T-helper 17 cell (primary cell): ENCODE data around the gene LGALS12. TPM values are rescaled to one million over a fixed set of nuclear protein-coding genes. Genes with fewer than 3 reads are reported as not detected.

Experiments
- ATAC-seq: fragments of 150-1000 bp; cut with Tn5 transposase; 2 replicates; pipeline ENCODE4 v1.10.0; 2021; ENCODE audit warnings: mild to moderate bottlenecking, moderate library complexity
- DNase-seq, 3 donors: peaks; one replicate each; pipeline versions ENCODE4 v3.0.0 to v3.0.0-alpha.2; 2020 to 2021
- H3K9me3 ChIP-seq: one replicate; pipeline ENCODE4 v1.7.0; 2013; ENCODE audit warnings: low read length, mild to moderate bottlenecking; ENCODE audit not compliant: control insufficient read depth, poor library complexity, severe bottlenecking
- H3K27ac Mint-ChIP-seq: one replicate; pipeline ENCODE4 v1.8.0; 2022; ENCODE audit warnings: mild to moderate bottlenecking, moderate library complexity, mixed read lengths
- H3K27me3 Mint-ChIP-seq: one replicate; pipeline ENCODE4 v1.8.0; 2022; ENCODE audit warnings: mixed read lengths
- H3K36me3 Mint-ChIP-seq: one replicate; pipeline ENCODE4 v1.8.0; 2022; ENCODE audit warnings: low read depth, mixed read lengths
- H3K4me1 Mint-ChIP-seq: one replicate; pipeline ENCODE4 v1.8.0; 2022; ENCODE audit warnings: mild to moderate bottlenecking, mixed read lengths
- H3K4me3 Mint-ChIP-seq: one replicate; pipeline ENCODE4 v1.8.0; 2022; ENCODE audit warnings: mild to moderate bottlenecking, moderate library complexity, mixed read lengths
- total RNA-seq, 4 donors: library from RNA in 2 of 4; stranded (reverse) in 2 of 4; gene quantifications; one replicate each; pipeline ENCODE4 v1.2.3 and lab custom pipeline; 2022 to 2026

Gene LGALS12
- total RNA-seq, 2 donors from 2014 or later = 0.72 to 9.7 TPM

- H3K4me1 Mint-ChIP-seq = peaks cover 39% of the 10 kb centered on the region
- ATAC-seq = no peak
- no peak for DNase-seq
- no peak within 1 kb of the TSS for H3K4me3 Mint-ChIP-seq
- no peaks in the 10 kb centered on the region for H3K9me3 ChIP-seq
- no peaks in the 10 kb centered on the region for H3K27me3 Mint-ChIP-seq
- peak within 1 kb of the TSS; percentile 90 for H3K27ac Mint-ChIP-seq
- H3K36me3 Mint-ChIP-seq = no peaks in the 10 kb centered on the region
Observed at GRCh38 chr11:63563201-63564055, 57.5 kb downstream of the LGALS12 start, which contains the start of gene PLAAT2. PLAAT2 (minus strand) TSS chr11:63563379; CDS start chr11:63563324, 55 bp downstream.

GRCh38 chr11:63564056-63564774 is 58.3 kb downstream of the LGALS12 start:
- no peak for DNase-seq
- no peak for ATAC-seq
- H3K9me3 ChIP-seq = no peaks in the 10 kb centered on the region
- Mint-ChIP-seq H3K4me1 (peaks cover 39% of the 10 kb centered on the region), H3K27ac (peak overlapping the region; percentile 90), H3K36me3 (no peaks in the 10 kb centered on the region), H3K27me3 (no peaks in the 10 kb centered on the region), H3K4me3 (no peak overlapping the region)

- H3K36me3 Mint-ChIP-seq = no peaks in the 10 kb centered on the region
- no peak for ATAC-seq
- no peak overlapping the region for H3K4me3 Mint-ChIP-seq
Observed at GRCh38 chr11:63564784-63565350, 59.0 kb downstream of the LGALS12 start.

More at GRCh38 chr11:63564784-63565350, 59.0 kb downstream of the LGALS12 start:
- DNase-seq = no peak
- peaks cover 37% of the 10 kb centered on the region for H3K4me1 Mint-ChIP-seq
- H3K27me3 Mint-ChIP-seq = no peaks in the 10 kb centered on the region
- H3K9me3 ChIP-seq = no peaks in the 10 kb centered on the region
- peak overlapping the region; percentile 90 for H3K27ac Mint-ChIP-seq

Other genes starting within 250 kb of the LGALS12 start
- gene SLC22A9, start 136.3 kb upstream of the LGALS12 start, total RNA-seq = not detected
- under 1 TPM in 1 of 2 donors, not detected in 1; 0.60 TPM for gene PLAAT5, start 14.9 kb upstream of the LGALS12 start, total RNA-seq
- gene PLAAT4, start 30.7 kb downstream of the LGALS12 start, total RNA-seq = 100 to 1,000 TPM in 1 of 2 donors, 10 to 100 TPM in 1; 80.8 to 110 TPM
- gene PLAAT2, start 57.3 kb downstream of the LGALS12 start, total RNA-seq = under 1 TPM in 1 of 2 donors, not detected in 1; 0.63 TPM
- 1 to 10 TPM; 2.5 to 3.3 TPM for gene PLAAT3, start 108.3 kb downstream of the LGALS12 start, total RNA-seq
- 10 to 100 TPM; 30.7 to 32.8 TPM for gene ATL3, start 165.3 kb downstream of the LGALS12 start, total RNA-seq
- gene RTN3, start 175.4 kb downstream of the LGALS12 start, total RNA-seq = 10 to 100 TPM; 29.1 to 36.9 TPM